ENCODE results near the gene DENND6B.

- TF ChIP-seq EZH2 (IDR thresholded peaks at IDR 0.05) (no peak), EZH2phosphoT487 (IDR thresholded peaks at IDR 0.05) (no peak), CTCF (IDR thresholded peaks at IDR 0.05) (no peak)
Observed at GRCh38 chr22:50315289-50316113, 11.3 kb downstream of the DENND6B start.

Measured in neural progenitor cell (in vitro differentiated cells).